Measurements from ENCODE around the gene AHNAK2.

Gene AHNAK2

GRCh38 chr14:105022276-105022670 is 44.1 kb upstream of the AHNAK2 start:
- TF ChIP-seq POLR2AphosphoS5 (IDR thresholded peaks at IDR 0.05; ENCODE audit: borderline replicate concordance, low read depth, low read length) (no peak), FOXP2 (optimal IDR thresholded peaks at IDR 0.05; ENCODE audit: control extremely low read depth, extremely low read length, insufficient read depth) (no peak), EZH2 (IDR thresholded peaks at IDR 0.05) (no peak)
- Histone ChIP-seq H3K36me3 (ENCODE audit: insufficient read depth, low read length) (peaks cover 22% of the 10 kb centered on the region), H3K27ac (no peak overlapping the region), H3K4me3 (peak overlapping the region; percentile 95), H3K9me3 (ENCODE audit: low read depth, low read length) (no peaks in the 10 kb centered on the region; the same call in 1 of the 2 replicates), H3K9ac (ENCODE audit: insufficient read length) (peak overlapping the region; percentile 99)
- no peak for DNase-seq (ENCODE audit: low read depth, low spot score)

- H3K27ac ChIP-seq, result peak overlapping the region; percentile 81
- DNase-seq (ENCODE audit: low read depth, low spot score), result no peak
- peak overlapping the region; percentile 99 for H3K9ac ChIP-seq (ENCODE audit: insufficient read length)
- TF ChIP-seq EZH2 (IDR thresholded peaks at IDR 0.05) (no peak), POLR2AphosphoS5 (IDR thresholded peaks at IDR 0.05; ENCODE audit: borderline replicate concordance, low read depth, low read length) (no peak), FOXP2 (optimal IDR thresholded peaks at IDR 0.05; ENCODE audit: control extremely low read depth, extremely low read length, insufficient read depth) (no peak)
- peaks cover 24% of the 10 kb centered on the region for H3K36me3 ChIP-seq (ENCODE audit: insufficient read depth, low read length)
- no peaks in the 10 kb centered on the region; the same call in 1 of the 2 replicates for H3K9me3 ChIP-seq (ENCODE audit: low read depth, low read length)
- H3K4me3 ChIP-seq, result peak overlapping the region; percentile 95
Observed at GRCh38 chr14:105021656-105022275, 43.6 kb upstream of the AHNAK2 start.

- H3K9me3 ChIP-seq (ENCODE audit: low read depth, low read length), result no peaks in the 10 kb centered on the region; the same call in 1 of the 2 replicates
- H3K36me3 ChIP-seq (ENCODE audit: insufficient read depth, low read length), result peaks cover 29% of the 10 kb centered on the region
- peak within 1 kb of the TSS; percentile 99 for H3K9ac ChIP-seq (ENCODE audit: insufficient read length)
- DNase-seq (ENCODE audit: low read depth, low spot score), result no peak
- peak within 1 kb of the TSS; percentile 95 for H3K4me3 ChIP-seq
- TF ChIP-seq FOXP2 (optimal IDR thresholded peaks at IDR 0.05; ENCODE audit: control extremely low read depth, extremely low read length, insufficient read depth), result no peak
- peak; percentile 92 for TF ChIP-seq POLR2AphosphoS5 (IDR thresholded peaks at IDR 0.05; ENCODE audit: borderline replicate concordance, low read depth, low read length)
- peak within 1 kb of the TSS; percentile 85 for H3K27ac ChIP-seq
Observed at GRCh38 chr14:105020815-105021655, 42.9 kb upstream of the AHNAK2 start, which contains the start of gene CDCA4. Gene CDCA4, minus strand, starts transcription at chr14:105021083. Its CDS starts 9,154 bp downstream, at chr14:105011929.

GRCh38 chr14:105019861-105020814 is 42.0 kb upstream of the AHNAK2 start:
- peak overlapping the region; percentile 95 for H3K9ac ChIP-seq (ENCODE audit: insufficient read length)
- H3K36me3 ChIP-seq (ENCODE audit: insufficient read depth, low read length), result peaks cover 29% of the 10 kb centered on the region
- TF ChIP-seq POLR2AphosphoS5 (IDR thresholded peaks at IDR 0.05; ENCODE audit: borderline replicate concordance, low read depth, low read length) (no peak), FOXP2 (optimal IDR thresholded peaks at IDR 0.05; ENCODE audit: control extremely low read depth, extremely low read length, insufficient read depth) (no peak), EZH2 (IDR thresholded peaks at IDR 0.05) (no peak)
- DNase-seq (ENCODE audit: low read depth, low spot score), result no peak
- H3K27ac ChIP-seq, result peak overlapping the region; percentile 85
- peak overlapping the region; percentile 88 for H3K4me3 ChIP-seq
- H3K9me3 ChIP-seq (ENCODE audit: low read depth, low read length), result no peaks in the 10 kb centered on the region; the same call in 1 of the 2 replicates

DNA sequence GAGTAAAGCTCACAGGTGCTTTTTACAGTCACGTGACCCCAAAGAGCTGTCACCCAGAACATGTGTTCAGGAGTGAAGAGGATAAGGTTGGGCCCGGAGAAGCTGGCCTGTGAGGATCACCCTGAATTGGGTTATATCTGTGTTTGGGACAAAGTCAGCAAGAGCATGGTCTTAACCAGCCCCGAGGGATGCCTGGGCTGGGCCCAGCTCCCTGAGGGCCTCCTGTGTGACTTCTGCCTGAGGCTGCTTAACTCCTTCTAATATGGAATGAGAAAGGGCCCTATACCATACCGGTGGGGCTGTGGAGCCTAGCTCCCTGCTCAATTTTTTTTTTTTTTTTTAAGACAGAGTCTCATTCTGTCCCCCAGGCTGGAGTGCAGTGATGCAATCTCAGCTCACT is 40.2 kb upstream of the AHNAK2 start:
- peak overlapping the region; percentile 45 for H3K4me3 ChIP-seq
- H3K36me3 ChIP-seq (ENCODE audit: insufficient read depth, low read length), result peaks cover 29% of the 10 kb centered on the region
- no peak overlapping the region for H3K27ac ChIP-seq
- no peak for TF ChIP-seq EZH2 (IDR thresholded peaks at IDR 0.05)
- no peak for TF ChIP-seq FOXP2 (optimal IDR thresholded peaks at IDR 0.05; ENCODE audit: control extremely low read depth, extremely low read length, insufficient read depth)
- DNase-seq (ENCODE audit: low read depth, low spot score), result no peak
- peak overlapping the region; percentile 28 for H3K9ac ChIP-seq (ENCODE audit: insufficient read length)
- no peaks in the 10 kb centered on the region; the same call in 1 of the 2 replicates for H3K9me3 ChIP-seq (ENCODE audit: low read depth, low read length)

DNA sequence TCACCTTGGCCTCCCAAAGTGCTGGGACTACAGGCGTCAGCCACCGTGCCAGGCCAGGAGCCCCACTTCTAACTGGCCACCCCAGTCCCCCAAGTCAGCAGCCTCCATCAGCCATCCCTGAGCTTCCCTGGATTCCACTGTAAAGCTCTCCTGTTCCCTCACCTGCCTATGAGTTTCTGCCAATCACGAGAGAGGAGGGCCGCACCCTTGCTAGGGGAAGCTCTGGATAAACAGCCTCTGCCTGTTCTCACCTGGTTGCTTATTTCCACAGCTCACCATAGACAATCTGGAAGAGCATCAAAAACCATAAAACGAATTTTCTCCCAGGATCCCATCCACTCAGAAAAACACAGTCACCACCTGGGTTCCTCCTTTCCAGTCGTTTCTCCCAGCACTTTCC is 37.7 kb upstream of the AHNAK2 start:
- no peak for DNase-seq (ENCODE audit: low read depth, low spot score)
- Histone ChIP-seq H3K36me3 (ENCODE audit: insufficient read depth, low read length) (peaks cover 46% of the 10 kb centered on the region), H3K9me3 (ENCODE audit: low read depth, low read length) (no peaks in the 10 kb centered on the region), H3K4me3 (no peak overlapping the region), H3K27ac (no peak overlapping the region), H3K9ac (ENCODE audit: insufficient read length) (no peak overlapping the region)
- TF ChIP-seq POLR2AphosphoS5 (IDR thresholded peaks at IDR 0.05; ENCODE audit: borderline replicate concordance, low read depth, low read length), result no peak
- no peak for TF ChIP-seq EZH2 (IDR thresholded peaks at IDR 0.05)
- no peak for TF ChIP-seq FOXP2 (optimal IDR thresholded peaks at IDR 0.05; ENCODE audit: control extremely low read depth, extremely low read length, insufficient read depth)

DNA sequence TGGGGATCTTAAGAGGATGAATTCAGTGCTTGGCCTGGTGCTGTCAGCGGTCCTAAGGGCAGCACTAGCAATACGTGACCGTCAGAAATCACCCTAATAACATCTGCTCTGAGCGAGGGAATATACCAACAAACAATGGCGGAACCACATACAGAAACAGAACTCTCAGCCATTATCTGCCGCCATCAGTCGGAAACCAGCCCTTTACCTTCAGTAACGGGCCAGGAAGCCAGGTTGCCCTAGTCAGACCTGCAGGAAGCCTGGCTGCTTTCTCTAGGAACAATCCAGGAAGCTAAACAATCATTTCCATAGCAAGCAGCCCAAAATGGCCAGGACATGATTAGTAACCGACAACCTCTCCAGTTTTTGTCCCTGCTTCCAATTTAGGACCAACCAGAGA is 37.1 kb upstream of the AHNAK2 start:
- no peak overlapping the region for H3K4me3 ChIP-seq
- no peak for DNase-seq (ENCODE audit: low read depth, low spot score)
- no peak overlapping the region for H3K27ac ChIP-seq
- H3K9me3 ChIP-seq (ENCODE audit: low read depth, low read length), result no peaks in the 10 kb centered on the region
- peaks cover 53% of the 10 kb centered on the region for H3K36me3 ChIP-seq (ENCODE audit: insufficient read depth, low read length)
- TF ChIP-seq EZH2 (IDR thresholded peaks at IDR 0.05) (no peak), POLR2AphosphoS5 (IDR thresholded peaks at IDR 0.05; ENCODE audit: borderline replicate concordance, low read depth, low read length) (no peak)
- peak overlapping the region; percentile 5 for H3K9ac ChIP-seq (ENCODE audit: insufficient read length)

Data from SK-N-MC (cell line).